CD4-positive, alpha-beta T cell treated with Interleukin-17A for 1 hour (primary cell): ENCODE measurements around the gene EVPL.

Source experiments
- DNase-seq: peaks from one replicate; pipeline ENCODE4 v3.0.0-alpha.2; 2020

Gene EVPL

DNA sequence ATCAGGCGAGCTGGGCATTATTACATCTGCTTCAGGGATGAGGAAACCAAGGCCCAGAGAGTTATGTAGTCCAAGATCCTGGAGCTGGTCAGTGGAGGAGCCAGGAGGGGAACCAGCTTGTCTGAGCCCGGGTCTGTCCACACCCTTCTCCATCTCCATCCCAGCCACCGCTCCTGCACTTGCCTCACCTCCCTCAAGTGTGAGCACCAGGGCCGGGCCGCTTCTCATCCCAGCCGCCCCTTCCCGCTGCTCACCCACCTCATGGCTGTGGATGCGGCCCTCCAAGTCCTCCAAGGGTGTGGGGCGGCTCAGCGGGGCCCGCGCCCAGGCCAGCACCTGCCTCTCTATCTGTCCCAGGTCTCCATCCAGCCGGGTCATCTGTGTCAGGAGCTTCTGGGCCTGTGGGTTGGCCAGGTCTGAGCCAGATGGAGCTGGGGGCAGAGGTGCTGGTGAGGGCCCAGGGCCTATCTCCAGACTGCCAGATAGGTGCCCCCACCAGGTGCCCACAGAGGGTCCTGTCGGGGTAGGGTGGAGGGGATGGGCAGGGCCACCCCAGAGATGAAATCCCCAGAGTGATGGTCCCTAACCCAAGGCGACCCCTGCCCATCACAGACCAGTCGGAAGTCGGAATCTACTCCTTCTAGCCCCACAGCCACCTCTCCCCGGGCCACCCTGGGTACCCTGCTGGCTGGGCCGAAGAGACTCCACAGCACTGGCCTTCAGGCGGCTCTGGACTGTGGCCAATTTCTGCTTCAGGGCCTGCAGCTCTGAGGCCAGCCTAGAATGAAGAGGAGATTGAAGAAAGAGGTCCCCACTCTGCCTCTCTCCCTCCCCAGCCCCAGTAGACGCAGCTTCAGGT is 9.4 kb downstream of the EVPL start:
- no peak for DNase-seq

GRCh38 chr17:76014925-76015261 is 12.2 kb downstream of the EVPL start:
- no peak for DNase-seq

GRCh38 chr17:76014100-76014924 is 12.8 kb downstream of the EVPL start:
- peak; percentile 78 for DNase-seq

DNA sequence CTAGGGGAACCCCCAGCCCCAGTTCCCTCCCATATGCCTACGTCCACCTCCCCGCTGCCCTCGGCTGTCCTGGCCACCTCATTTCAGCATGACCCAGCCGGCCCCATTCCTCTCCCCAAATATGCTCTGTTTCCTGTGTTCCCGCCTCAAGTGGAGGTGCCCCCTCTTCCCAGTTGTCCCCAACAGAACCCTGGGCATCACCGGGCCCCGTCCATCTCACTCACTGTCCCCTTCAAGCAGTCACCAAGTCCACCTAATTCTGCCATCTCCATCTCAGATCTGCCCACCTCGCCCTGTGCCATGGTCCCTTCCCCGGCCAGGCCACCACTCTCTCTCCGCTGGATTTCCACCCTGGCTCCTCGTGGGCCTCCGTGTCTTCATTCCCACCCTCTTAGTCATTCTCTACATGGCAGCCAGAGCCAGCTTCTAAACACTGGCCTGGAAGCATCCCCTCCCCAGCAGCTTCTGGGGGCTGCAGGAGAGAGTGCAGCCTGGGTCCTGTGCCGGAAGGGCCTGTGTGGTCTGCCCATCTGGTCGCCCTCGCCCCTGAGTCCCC is 13.7 kb downstream of the EVPL start:
- DNase-seq: no peak

- DNase-seq: no peak
These were observed 15.2 kb downstream of the EVPL start for GRCh38 chr17:76011951-76012350.

- DNase-seq: no peak
These were observed 17.0 kb downstream of the EVPL start for GRCh38 chr17:76009969-76010661.

- no peak for DNase-seq
These were observed 17.7 kb downstream of the EVPL start for GRCh38 chr17:76009447-76009846.

GRCh38 chr17:76008630-76009425 is 18.3 kb downstream of the EVPL start:
- DNase-seq: no peak

DNA sequence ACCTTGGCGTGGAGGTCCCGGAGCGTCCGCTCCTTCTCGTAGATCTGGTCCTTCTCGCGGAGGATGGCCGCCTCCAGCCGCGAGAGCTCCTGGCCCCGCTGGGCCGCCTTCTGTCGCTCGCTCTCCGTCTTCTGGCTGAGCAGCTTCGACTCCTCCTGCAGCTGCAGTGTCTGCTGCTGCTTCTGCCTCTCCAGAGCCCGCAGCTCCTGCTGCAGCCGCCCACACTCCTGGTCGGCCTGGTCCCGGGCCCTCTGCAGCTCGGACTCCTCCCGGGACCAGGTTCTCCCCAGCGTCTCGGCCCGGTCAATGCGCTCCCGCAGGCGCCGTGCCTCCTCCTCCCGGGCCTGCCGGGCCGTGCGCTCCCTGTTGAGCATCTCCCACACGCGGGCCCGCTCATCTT is 18.9 kb downstream of the EVPL start:
- no peak for DNase-seq

- DNase-seq: no peak
These were observed 19.3 kb downstream of the EVPL start for GRCh38 chr17:76007850-76008165.

DNA sequence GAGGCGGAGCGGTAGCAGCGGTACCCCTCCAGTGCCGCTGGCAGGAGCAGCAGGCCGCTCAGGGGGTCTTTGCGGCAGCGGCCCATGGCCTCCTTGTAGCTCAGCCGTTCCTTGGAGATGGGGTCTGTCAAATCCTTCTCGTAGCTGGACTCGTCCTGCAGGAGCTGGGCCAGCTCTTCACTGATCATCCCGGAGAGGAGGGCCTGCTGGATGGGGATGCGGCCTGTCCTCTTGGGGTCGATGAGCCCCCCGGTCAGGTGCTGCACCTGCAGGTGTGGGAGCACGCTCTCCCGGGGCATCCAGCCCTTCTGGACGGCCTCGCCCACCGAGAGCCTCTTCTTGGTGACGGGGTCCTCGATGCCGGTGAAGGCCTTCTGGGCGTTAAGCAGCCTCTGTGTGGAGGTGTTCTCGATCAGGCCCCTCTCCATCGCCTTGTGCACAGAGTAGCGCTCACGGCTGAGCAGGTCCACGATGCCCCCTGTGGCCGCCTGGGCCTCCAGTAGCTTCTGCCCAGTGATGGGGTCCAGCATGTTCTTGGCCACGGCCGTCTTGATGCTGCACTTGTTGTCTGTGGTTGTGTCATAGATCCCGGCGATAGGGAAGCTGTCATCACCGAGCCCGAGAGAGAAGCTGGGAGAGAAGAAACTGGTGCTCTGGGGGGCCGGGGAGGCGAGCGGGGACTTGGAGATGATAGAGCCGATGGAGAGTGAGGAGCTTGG is 19.8 kb downstream of the EVPL start:
- no peak for DNase-seq

DNA sequence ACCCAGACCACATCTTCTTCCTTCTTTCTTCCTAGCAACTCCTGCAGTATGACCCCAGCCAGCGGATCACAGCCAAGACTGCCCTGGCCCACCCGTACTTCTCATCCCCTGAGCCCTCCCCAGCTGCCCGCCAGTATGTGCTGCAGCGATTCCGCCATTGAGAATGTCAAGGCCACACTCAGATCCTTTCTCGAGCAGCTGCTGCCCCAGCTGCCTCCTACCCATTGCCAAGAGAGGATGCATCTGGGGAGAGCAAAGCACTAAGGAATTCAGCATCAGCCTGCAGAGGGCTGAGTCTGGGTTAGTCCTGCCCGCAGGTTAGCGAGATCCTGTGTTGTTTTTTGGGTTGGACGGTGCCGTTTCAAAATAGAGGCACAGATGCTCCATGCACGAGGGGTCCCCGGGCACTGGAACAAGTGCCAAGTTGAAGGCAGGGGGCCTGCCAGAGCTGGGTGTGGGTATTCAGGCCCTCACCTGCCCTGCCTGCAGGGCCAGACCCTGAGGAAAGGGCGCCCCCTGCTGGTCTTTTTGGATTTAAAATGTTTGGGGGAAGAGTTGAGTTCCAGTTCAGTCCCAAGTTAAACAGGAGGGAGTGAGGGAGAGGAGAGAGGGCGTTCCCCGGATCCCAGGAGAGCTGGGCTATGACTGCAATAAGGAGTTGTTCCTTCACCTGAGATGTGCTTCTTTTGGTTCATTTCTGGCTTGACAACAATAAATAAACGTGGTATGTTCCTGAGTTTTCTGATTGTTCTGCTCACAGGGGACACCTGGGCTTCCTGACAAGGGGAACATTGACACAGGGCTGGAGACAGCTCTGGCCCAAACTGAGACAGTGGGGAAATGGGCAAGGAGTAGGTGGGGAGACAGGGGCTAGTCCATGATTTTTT is 21.6 kb downstream of the EVPL start:
- DNase-seq: peak; percentile 82

GRCh38 chr17:76004750-76005262 is 22.3 kb downstream of the EVPL start:
- DNase-seq: no peak

DNA sequence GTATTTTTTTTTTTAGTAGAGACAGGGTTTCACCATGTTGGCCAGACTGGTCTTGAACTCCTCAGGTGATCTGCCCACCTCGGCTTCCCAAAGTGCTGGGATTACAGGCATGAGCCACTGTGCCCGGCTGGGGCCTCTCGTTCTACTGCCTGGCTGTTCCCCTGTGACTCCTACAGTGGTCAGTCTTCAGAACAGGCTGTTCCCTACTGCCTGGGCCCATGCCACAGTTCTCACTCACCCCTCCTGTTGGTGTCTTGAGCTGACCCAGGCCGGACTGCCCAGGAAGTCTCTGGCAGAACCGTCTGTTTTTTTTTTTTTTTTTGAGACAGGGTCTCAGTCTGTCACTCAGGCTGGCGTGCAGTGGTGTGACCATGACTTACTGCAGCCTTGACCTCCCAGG is 23.2 kb downstream of the EVPL start:
- DNase-seq: no peak

- no peak for DNase-seq
These were observed 25.0 kb downstream of the EVPL start for GRCh38 chr17:76002100-76002499.

- no peak for DNase-seq
These were observed 26.2 kb downstream of the EVPL start, which contains the start of gene CDK3 for GRCh38 chr17:76000755-76001521. TSS of gene CDK3 (plus strand) at chr17:76000855. CDS start at chr17:76001426, 571 bp downstream.

- peak; percentile 53 for DNase-seq
These were observed 26.9 kb downstream of the EVPL start for GRCh38 chr17:76000016-76000754.

GRCh38 chr17:75998327-75998795 is 28.7 kb downstream of the EVPL start:
- no peak for DNase-seq
